Measurements from ENCODE around the gene TARDBP.
"Not testable (repeated sequence)": the region's sequence is repeated elsewhere in the genome, so short reads cannot be mapped to it uniquely, and the experiment has no call there.

TARDBP gene

DNA sequence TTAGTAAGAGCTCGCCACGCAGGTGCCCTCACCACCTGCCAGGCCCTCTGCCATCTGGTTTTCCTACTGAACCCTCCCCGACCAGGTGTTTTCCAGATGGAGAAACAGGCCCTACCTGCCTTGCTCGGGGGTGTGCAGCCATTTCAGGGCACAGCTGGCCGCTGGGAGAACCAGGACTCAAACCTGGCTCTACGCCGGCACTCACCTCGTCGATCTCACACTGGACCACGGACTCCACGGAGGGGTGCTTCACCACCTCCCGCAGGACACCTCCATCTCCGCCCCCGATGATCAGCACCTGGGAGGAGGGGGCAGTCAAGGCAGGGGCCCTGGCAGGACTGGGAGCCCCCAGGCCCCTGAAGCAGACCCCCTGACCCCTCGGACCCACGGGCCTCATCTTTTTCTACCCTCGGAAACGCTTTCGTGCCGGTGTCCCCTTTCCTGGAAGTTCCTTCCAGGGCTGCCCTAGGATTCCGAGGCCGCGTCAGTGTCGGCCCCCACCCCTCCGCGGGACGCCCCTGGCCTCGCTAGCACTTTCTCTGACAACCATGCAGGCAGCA, 46.2 kb downstream of the TARDBP start:
- peaks cover 19% of the 10 kb centered on the region for H3K4me1 ChIP-seq (ENCODE audit: control insufficient read depth, insufficient read depth, low read length)
- peak overlapping the region; percentile 17 for H3K4me3 ChIP-seq (ENCODE audit: low read length)
- peak overlapping the region; percentile 64 for H3K9ac ChIP-seq (ENCODE audit: low read length)
- no peaks in the 10 kb centered on the region for H3K36me3 ChIP-seq (ENCODE audit: control insufficient read depth, insufficient read depth, low read length)
- no peaks in the 10 kb centered on the region for H3K9me3 ChIP-seq (ENCODE audit: control insufficient read depth, low read length)
- H3K27me3 ChIP-seq (ENCODE audit: control insufficient read depth, insufficient read depth, low read length), result no peaks in the 10 kb centered on the region

DNA sequence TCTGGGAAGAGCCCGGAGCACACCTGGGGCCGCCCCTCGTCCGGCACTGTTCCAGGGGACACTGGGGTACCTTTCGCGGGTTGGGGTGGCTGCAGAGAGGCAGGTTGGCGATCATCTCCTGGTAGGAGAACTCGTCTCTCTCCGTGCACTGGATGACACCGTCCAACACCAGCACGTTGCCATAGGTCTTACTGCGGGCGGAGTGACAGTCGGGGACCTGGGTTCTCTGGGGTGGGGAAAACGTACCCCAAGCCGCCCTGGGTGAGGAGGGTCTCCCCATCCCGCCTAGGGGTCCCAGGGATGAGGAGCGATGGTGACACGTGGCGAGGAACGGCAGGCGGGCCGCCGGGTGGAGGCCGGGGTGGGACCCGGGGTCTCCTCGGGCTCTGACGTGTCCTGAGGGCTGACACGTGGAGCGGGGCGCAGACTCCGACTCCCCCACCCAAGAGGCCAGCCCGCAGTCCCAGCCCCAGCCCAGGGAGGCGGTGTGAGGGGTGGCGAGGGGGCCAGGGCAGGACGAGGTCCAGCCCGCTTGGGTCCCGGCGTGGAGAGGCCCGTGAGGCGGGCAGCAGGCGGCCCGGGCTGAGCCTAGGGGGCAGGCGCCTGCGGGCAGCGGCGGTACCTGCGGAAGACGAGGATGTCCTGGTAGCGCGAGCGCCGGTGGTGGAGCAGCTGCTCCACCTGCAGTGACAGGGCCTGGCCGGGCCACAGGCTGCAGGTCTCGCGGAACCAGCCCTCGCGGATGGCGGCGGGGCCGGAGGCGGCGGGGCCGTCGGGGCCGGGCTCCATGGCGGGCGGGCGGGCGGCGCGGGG, 46.9 kb downstream of the TARDBP start:
- no peaks in the 10 kb centered on the region for H3K9me3 ChIP-seq (ENCODE audit: control insufficient read depth, low read length)
- no peaks in the 10 kb centered on the region for H3K36me3 ChIP-seq (ENCODE audit: control insufficient read depth, insufficient read depth, low read length)
- no peaks in the 10 kb centered on the region for H3K27me3 ChIP-seq (ENCODE audit: control insufficient read depth, insufficient read depth, low read length)
- H3K9ac ChIP-seq (ENCODE audit: low read length), result peak overlapping the region; percentile 64
- peaks cover 19% of the 10 kb centered on the region for H3K4me1 ChIP-seq (ENCODE audit: control insufficient read depth, insufficient read depth, low read length)
- H3K4me3 ChIP-seq (ENCODE audit: low read length), result peak overlapping the region; percentile 17

DNA sequence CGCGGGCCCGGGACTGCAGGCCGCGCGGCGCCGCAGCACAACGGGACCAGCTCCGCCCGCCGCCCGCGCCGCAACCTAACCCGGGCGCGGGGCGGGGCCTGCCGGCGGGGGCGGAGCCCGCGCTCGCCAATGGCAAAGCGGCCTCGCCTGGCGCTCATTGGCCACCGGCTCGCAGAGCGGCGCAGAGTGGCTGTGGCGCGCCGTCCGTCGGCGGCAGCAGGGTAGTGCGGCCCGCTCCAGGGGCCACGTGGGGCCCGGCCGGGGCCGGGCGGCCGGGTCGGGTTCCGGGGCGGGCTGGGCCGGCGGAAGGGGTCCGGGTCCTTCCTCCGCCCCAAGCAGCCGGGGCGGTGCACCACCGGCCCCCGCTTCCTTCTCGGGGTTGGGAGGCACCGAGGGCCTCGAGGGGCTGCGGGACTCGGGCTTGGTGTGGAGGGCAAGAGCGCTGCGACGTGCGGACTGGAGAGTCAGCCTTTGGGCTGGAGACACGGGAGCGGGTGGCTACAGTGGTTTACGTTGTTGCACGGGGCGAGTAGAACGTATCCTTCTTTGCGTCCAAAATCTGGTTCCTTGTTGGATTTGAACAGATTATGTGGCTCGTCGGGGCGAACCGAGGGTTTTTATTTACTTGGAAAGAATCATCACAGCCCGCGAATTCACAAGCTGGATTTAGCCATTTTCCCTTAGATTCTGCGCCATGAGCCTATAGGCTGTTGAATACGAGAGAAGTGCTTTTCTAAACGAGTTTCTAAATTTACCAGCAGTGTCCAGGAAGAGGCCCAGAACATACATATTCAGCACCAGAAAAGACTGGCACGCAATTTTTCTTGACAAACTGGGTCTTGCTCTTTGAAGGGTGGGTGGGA, 47.7 kb downstream of the TARDBP start, which contains the start of gene SRM:
Gene SRM, minus strand, starts transcription at position 51 of the 863 bp plus-strand sequence. CDS start 75 bp downstream, outside the sequence.
- no peaks in the 10 kb centered on the region for H3K27me3 ChIP-seq (ENCODE audit: control insufficient read depth, insufficient read depth, low read length)
- peaks cover 19% of the 10 kb centered on the region for H3K4me1 ChIP-seq (ENCODE audit: control insufficient read depth, insufficient read depth, low read length)
- peak within 1 kb of the TSS; percentile 54 for H3K4me3 ChIP-seq (ENCODE audit: low read length)
- H3K9me3 ChIP-seq (ENCODE audit: control insufficient read depth, low read length), result no peaks in the 10 kb centered on the region
- peak within 1 kb of the TSS; percentile 64 for H3K9ac ChIP-seq (ENCODE audit: low read length)
- H3K36me3 ChIP-seq (ENCODE audit: control insufficient read depth, insufficient read depth, low read length), result no peaks in the 10 kb centered on the region

DNA sequence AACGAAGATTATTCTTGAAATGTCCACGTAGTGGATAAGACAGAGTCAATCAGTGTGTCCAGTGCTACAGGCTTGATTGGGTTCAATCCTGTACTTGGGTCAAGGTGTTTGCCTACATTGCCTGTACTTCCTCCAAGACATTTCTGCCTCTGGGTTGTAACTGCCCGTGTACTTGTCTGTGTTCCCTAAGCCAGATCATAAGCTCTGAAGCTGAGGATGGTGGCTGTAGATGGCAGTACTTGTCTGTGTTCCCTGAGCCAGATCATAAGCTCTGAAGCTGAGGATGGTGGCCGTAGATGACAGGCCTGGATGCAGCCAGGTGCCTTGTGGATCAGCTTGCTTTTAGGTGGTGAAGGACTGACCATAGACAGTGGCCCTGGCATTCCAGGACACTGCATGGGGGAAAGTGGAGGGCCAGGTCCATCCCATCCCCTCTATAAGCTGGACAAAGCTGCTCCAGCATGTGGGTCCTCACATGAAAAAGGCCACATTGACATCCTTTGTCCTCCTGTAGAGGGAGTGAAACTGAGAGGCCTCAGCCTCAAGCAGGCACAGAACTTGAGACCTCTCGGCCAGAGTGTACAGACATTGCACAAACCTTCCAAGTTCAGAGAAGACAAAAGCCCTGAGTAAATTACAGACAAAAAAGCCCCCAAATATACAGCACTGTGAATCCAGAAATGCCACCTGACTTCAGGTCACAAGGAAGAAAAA, 49.4 kb downstream of the TARDBP start:
- Histone ChIP-seq H3K36me3 (ENCODE audit: control insufficient read depth, insufficient read depth, low read length) (no peaks in the 10 kb centered on the region), H3K9ac (ENCODE audit: low read length) (no peak overlapping the region), H3K27me3 (ENCODE audit: control insufficient read depth, insufficient read depth, low read length) (no peaks in the 10 kb centered on the region), H3K9me3 (ENCODE audit: control insufficient read depth, low read length) (no peaks in the 10 kb centered on the region), H3K4me3 (ENCODE audit: low read length) (no peak overlapping the region), H3K4me1 (ENCODE audit: control insufficient read depth, insufficient read depth, low read length) (peaks cover 19% of the 10 kb centered on the region)

DNA sequence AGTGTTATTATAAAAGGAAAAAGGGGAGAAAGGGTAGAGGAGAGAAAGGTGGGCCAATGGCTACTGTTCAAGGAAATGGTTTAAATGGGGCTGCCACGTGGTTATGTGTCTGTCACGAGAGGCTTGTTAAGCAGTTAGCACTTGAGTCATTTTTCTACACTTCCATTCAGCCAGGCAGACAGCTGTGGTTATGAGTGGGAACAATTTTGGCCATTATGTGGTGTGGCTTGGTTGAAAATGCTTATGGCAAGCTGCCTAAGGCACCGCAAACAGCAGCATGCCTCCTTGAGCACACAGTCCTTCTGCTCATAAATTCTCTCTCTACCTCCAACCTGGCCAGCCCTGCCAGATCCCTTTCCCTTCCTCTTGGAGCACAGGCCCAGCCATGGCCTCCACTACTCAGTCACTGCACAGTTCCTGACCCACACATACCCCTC, 50.5 kb downstream of the TARDBP start:
- Histone ChIP-seq H3K36me3 (ENCODE audit: control insufficient read depth, insufficient read depth, low read length) (peaks cover 2% of the 10 kb centered on the region), H3K9ac (ENCODE audit: low read length) (no peak overlapping the region), H3K4me3 (ENCODE audit: low read length) (no peak overlapping the region), H3K9me3 (ENCODE audit: control insufficient read depth, low read length) (no peaks in the 10 kb centered on the region), H3K27me3 (ENCODE audit: control insufficient read depth, insufficient read depth, low read length) (no peaks in the 10 kb centered on the region), H3K4me1 (ENCODE audit: control insufficient read depth, insufficient read depth, low read length) (peaks cover 19% of the 10 kb centered on the region)

DNA sequence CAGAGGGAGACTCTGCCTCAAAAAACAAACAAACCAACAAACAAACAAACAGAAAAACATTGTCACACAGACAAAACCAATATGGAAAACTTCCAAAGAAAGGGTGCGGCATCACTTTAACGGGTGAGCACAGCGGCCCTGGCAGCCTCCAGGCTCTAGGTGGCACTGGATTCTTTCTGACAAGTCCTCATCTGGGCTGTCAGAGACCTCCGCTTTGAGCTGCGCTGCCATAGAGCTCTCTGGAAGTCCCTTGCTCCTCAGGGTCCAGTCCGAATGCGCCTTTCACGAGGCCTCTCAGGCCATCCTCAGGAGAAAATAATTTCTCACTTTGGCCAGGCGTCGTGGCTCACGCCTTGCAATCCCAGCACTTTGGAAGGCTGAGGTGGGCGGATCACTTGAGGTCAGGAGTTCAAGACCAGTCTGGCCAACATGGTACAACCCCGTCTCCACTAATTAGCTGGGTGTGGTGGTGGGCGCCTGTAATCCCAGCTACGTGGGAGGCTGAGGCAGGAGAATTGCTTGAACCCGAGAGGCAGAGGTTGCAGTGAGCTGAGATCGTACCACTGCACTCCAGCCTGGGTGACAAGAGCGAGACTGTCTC, 51.6 kb downstream of the TARDBP start:
- not testable (repeated sequence) for H3K9me3 ChIP-seq (ENCODE audit: control insufficient read depth, low read length); H3K27me3 ChIP-seq (ENCODE audit: control insufficient read depth, insufficient read depth, low read length); H3K4me3 ChIP-seq (ENCODE audit: low read length); H3K9ac ChIP-seq (ENCODE audit: low read length)
- H3K4me1 ChIP-seq (ENCODE audit: control insufficient read depth, insufficient read depth, low read length), result peaks cover 13% of the 10 kb centered on the region
- peaks cover 12% of the 10 kb centered on the region for H3K36me3 ChIP-seq (ENCODE audit: control insufficient read depth, insufficient read depth, low read length)

DNA sequence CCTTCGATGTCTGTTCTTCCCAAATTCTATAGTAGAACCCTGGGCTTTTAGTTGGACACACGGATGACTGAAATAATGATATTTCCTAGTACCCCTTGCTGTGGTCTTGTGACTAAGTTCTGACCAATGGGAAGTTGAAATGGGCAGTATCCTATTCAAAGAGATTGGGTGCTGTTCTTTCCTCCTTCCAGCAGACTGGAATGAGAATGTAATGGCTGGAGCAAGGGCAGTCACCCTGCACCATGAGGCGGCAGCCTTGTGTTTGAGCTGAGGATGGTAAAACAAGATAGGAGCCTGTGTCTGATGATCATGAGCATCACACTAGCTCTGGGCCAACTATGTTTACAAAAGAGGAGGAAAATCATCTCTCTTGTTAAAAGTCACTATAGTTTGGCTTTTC, 52.5 kb downstream of the TARDBP start:
- H3K36me3 ChIP-seq (ENCODE audit: control insufficient read depth, insufficient read depth, low read length), result peaks cover 19% of the 10 kb centered on the region
- no peaks in the 10 kb centered on the region for H3K27me3 ChIP-seq (ENCODE audit: control insufficient read depth, insufficient read depth, low read length)
- H3K4me3 ChIP-seq (ENCODE audit: low read length), result no peak overlapping the region
- H3K9ac ChIP-seq (ENCODE audit: low read length), result no peak overlapping the region
- H3K4me1 ChIP-seq (ENCODE audit: control insufficient read depth, insufficient read depth, low read length), result peaks cover 9% of the 10 kb centered on the region
- no peaks in the 10 kb centered on the region for H3K9me3 ChIP-seq (ENCODE audit: control insufficient read depth, low read length)

DNA sequence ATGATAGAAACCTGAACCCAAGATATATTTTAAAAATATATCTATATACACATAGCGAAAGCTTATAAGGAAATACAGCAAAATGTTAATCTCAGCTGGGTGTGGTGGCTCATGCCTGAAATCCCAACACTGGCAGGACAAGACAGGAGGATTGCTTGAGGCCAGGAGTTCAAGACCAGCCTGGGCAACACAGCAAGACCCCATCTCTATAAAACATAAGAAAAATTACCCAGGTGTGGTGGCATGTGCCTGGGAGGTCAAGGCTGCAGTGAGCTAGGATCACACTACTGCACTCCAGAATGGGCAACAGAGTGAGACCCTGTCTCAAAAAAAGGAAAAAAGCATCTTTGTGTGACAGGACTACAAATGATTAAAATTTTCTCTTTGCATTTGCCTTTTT, 53.3 kb downstream of the TARDBP start:
- no peaks in the 10 kb centered on the region for H3K9me3 ChIP-seq (ENCODE audit: control insufficient read depth, low read length)
- H3K4me1 ChIP-seq (ENCODE audit: control insufficient read depth, insufficient read depth, low read length), result peaks cover 7% of the 10 kb centered on the region
- H3K4me3 ChIP-seq (ENCODE audit: low read length), result no peak overlapping the region
- H3K27me3 ChIP-seq (ENCODE audit: control insufficient read depth, insufficient read depth, low read length), result no peaks in the 10 kb centered on the region
- peaks cover 19% of the 10 kb centered on the region for H3K36me3 ChIP-seq (ENCODE audit: control insufficient read depth, insufficient read depth, low read length)
- no peak overlapping the region for H3K9ac ChIP-seq (ENCODE audit: low read length)

DNA sequence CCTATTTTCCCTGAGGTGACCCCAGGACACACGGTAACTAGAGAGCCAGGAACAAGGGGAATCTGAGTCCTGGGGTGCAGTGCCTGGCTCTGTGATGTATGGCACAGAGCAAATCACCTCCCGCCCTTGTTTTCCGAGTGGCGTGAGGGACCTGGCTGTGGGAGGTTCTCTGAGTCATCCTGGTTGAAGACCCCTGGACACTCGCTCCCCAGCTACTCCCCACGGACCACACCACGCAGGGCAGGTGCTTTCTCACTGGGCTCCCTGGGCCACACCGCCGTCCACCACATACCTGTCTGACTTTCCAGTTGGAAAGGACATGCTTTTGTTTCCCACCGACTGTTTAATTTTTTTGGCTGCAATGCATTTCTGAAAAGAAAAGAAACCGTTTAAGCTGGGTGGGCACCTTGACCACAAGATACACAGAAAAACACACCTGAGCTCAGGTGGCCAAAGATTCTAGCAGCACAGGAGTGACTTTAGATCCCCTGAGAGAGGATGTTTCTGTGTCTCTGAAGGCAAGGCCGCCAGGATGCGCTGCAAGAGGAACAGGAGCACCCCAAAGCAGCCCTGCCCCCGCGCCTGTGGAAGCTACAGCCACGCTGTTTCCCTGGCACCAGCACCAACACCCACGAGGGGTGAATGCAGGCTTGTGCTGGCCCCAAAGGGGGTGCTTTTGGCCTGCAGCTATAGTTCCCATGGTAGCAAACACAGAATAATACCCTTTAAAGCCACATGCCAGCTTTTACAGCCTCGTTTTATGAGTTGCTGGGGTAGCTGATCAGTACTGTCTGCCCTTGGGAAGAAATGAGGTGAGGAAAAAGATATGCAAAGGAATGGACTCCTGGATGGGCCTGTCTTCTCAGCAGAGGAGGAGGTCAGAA, 55.5 kb downstream of the TARDBP start:
- Histone ChIP-seq H3K4me3 (ENCODE audit: low read length) (no peak overlapping the region), H3K4me1 (ENCODE audit: control insufficient read depth, insufficient read depth, low read length) (no peaks in the 10 kb centered on the region), H3K9ac (ENCODE audit: low read length) (no peak overlapping the region), H3K27me3 (ENCODE audit: control insufficient read depth, insufficient read depth, low read length) (no peaks in the 10 kb centered on the region), H3K36me3 (ENCODE audit: control insufficient read depth, insufficient read depth, low read length) (peaks cover 19% of the 10 kb centered on the region), H3K9me3 (ENCODE audit: control insufficient read depth, low read length) (no peaks in the 10 kb centered on the region)

DNA sequence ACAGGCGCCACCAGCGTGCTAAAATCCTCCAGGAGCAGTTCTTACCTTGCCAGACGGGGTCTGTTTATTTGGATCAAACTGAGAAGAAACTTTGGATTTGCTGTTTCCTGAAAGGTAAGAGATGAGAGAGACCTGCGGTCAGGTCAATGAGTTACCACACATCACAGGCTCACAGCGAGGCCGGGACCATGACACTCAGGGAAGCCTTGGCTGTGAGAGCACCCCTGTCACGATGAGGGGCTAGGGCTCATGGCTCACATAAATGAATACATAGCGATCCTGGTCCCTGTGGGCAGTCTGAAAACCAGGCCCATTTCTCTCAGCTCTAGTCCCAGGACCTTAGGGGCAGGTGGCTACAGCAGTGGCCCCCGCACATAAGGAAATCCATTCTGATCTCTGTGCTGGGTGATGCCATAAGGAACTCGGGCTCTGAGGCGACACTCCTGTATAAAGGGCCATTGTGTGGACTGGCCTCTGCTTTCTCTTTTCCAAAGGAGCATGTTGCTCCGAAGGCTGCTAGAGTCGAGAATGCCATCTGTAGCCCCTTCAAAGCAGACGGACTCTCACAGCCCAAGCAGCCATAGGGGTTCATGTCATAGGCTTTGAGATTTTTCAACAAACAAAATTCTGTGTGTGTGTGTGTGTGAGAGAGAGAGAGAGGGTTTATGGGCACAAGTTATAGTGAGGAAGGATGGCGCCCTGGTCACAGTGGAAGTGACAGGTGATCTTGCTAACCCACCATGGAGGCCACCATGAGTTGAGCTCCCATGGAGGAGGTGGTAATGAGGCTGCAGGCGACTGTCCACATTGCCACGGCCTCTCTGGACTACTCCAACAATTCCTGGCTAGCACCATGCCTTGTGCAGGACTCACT, 56.4 kb downstream of the TARDBP start:
- Histone ChIP-seq H3K9ac (ENCODE audit: low read length) (no peak overlapping the region), H3K4me1 (ENCODE audit: control insufficient read depth, insufficient read depth, low read length) (no peaks in the 10 kb centered on the region), H3K36me3 (ENCODE audit: control insufficient read depth, insufficient read depth, low read length) (peaks cover 19% of the 10 kb centered on the region), H3K4me3 (ENCODE audit: low read length) (no peak overlapping the region), H3K27me3 (ENCODE audit: control insufficient read depth, insufficient read depth, low read length) (no peaks in the 10 kb centered on the region), H3K9me3 (ENCODE audit: control insufficient read depth, low read length) (no peaks in the 10 kb centered on the region)
